Adrenal gland (tissue), 12 donors: ENCODE data around the gene ALG12. TPM values are rescaled to one million over a fixed set of nuclear protein-coding genes. Genes with fewer than 3 reads are reported as not detected.

Source experiments
- DNase-seq, 7 donors: peaks; one replicate each; pipeline ENCODE4 v3.0.0-alpha.2; 2019 to 2020
- H3K27ac ChIP-seq, 5 donors: fragments of 200-600 bp; sonication (generic) in 4 of 5; 1 replicate in 3 of 5; 2 replicates in 2 of 5; pipeline versions ENCODE4 v1.5.1 to v1.8.0; 2016 to 2020; ENCODE audit warnings: mild to moderate bottlenecking in 1 of 5
- H3K27me3 ChIP-seq: fragments of 200-600 bp; 2 replicates; pipeline ENCODE4 v1.8.0; 2021
- H3K36me3 ChIP-seq, 2 donors: fragments of 200-600 bp; replicated peaks in 1 of 2; 1 replicate in 1 of 2; 2 replicates in 1 of 2; pipeline versions ENCODE4 v1.5.1 to v1.8.0; 2018 to 2022
- H3K4me1 ChIP-seq, 2 donors: fragments of 200-600 bp; replicated peaks in 1 of 2; 1 replicate in 1 of 2; 2 replicates in 1 of 2; pipeline versions ENCODE4 v1.5.1 to v1.8.0; 2018 to 2021
- H3K4me3 ChIP-seq, 4 donors: fragments of 200-600 bp; sonication (generic) in 3 of 4; one replicate each; pipeline ENCODE4 v1.5.1; 2016 to 2018
- H3K9me3 ChIP-seq, 3 donors: fragments of 200-600 bp; sonication (generic) in 1 of 3; replicated peaks in 1 of 3; 1 replicate in 2 of 3; 2 replicates in 1 of 3; pipeline versions ENCODE4 v1.5.1 to v1.8.0; 2016 to 2021
- POLR2A ChIP-seq, 2 donors: fragments of 450-650 bp; IDR thresholded peaks; one replicate each; pipeline ENCODE4 v1.6.1; 2017; ENCODE audit warnings: antibody characterized with exemption in 2 of 2, mild to moderate bottlenecking in 2 of 2, moderate library complexity in 1 of 2
- WGBS, 4 donors: extraction: QIAGEN DNeasy Blood & Tissue Kit in 2 of 4; methylation state at CpG; one replicate each; pipeline versions ENCODE4 v1.1.5 to v1.1.7; 2013 to 2017; 5-methylcytosine and 5-hydroxymethylcytosine counted together
- intact Hi-C, 2 donors: fragments of 100-400 bp; cut with DNase I; formaldehyde crosslinking; loops; one replicate each; pipeline versions ENCODE4 v1.14.1 to v1.15.0; 2022 to 2023
- polyA plus RNA-seq, 3 donors: library from polyadenylated mRNA; stranded (reverse); fragments of 200-250 nt in 2 of 3; fragments of 350-450 nt in 1 of 3; fragmentation: Illumina TruSeq in 1 of 3; extraction: RNeasy Lipid Tissue Mini Kit (QIAGEN cat#74804) in 1 of 3; gene quantifications; one replicate each; pipeline ENCODE4 v1.2.3, GENCODE V29; 2013 to 2014
- total RNA-seq, 9 donors: library from RNA; depleted of rRNA in 4 of 9; stranded (reverse); fragments of >200 nt in 4 of 9; fragments of 120-200 nt in 1 of 9; fragmentation: NEBNext Ultra II Directional in 1 of 9; extraction: Animal tissue kit (Norgen Biotek cat#: 25700) in 1 of 9; gene quantifications; one replicate each; pipeline versions ENCODE4 v1.1.0 to v1.2.4, GENCODE V29; 2013 to 2023
- TF ChIP-seq, protein P1 (sequence below), 6 experiments: fragments of 450-650 bp in 4 of 6; fragments of 200-600 bp in 2 of 6; sonication (generic) in 1 of 6; IDR thresholded peaks; 1 replicate in 5 of 6; 2 replicates in 1 of 6; pipeline versions ENCODE4 v1.5.1 to v1.8.0; 2016 to 2021; ENCODE audit warnings: antibody characterized with exemption in 6 of 6, mild to moderate bottlenecking in 2 of 6, moderate library complexity in 1 of 6
- donor health status: healthy with polysubstance abuse.
- donor health status: Bipolar disorder and iron deficiency.
- donor health status: DM: yes; HTN: yes; CAD: no.
- donor health status: DM: no; HTN: no; CAD: no.
- donor health status: DM: no; HTN: no; CAD: no.
- donor health status: DM: yes; HTN: yes; CAD: no.

ALG12 gene
- total and polyA plus RNA-seq, 12 donors, result 6.4 to 33.6 (median 18.9) TPM

DNA sequence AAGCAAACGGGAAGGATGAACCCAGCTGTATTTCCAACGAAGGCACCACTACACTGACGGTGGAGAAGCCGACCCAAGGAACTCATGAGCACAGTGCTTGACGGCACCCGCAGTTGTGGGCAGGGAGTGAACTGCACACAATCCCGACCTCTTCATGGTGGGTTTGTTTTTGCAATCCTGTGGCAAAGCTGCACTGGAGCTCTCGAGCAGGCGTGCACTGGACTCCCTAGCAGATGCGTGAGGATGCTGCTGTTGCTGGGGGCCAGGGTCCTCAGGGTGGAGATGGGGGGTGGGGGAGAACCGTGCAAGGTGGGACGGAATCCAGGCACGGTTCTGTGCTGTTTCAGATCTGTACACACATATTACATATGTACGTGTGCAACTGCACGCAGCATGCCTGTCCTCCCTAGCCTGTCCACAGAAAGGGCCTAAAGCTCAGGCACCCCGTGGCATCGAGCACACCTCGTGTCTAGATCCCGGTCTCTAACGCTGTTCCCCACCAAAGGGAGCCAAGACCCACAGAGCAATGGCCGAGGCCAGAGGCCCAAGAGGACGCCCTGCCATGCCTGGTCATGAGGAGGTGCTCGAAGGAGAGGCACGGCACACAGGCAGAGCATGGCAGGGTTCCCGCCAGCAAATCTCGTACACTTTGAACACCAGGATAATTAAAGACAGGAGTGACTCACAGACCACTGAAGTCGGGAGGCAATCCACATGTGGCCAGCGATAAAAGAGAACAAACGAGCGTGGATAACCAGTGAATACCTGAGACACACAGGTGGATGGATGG lies 17.6 kb downstream of the ALG12 start:
- WGBS, 4 donors, result 89 to 93% (median 91%) methylated on average over 26 to 30 of the region's 30 CpGs
- H3K36me3 ChIP-seq, result peaks cover 0 to 21% of the 10 kb centered on the region in 2 donors
- H3K4me3 ChIP-seq, result no peak overlapping the region
- no peaks in the 10 kb centered on the region for H3K4me1 ChIP-seq
- no peak for DNase-seq
- intact Hi-C loops, result no loop called here
- TF ChIP-seq POLR2A (IDR thresholded peaks at IDR 0.05), result no peak
- TF ChIP-seq, protein P1, sequence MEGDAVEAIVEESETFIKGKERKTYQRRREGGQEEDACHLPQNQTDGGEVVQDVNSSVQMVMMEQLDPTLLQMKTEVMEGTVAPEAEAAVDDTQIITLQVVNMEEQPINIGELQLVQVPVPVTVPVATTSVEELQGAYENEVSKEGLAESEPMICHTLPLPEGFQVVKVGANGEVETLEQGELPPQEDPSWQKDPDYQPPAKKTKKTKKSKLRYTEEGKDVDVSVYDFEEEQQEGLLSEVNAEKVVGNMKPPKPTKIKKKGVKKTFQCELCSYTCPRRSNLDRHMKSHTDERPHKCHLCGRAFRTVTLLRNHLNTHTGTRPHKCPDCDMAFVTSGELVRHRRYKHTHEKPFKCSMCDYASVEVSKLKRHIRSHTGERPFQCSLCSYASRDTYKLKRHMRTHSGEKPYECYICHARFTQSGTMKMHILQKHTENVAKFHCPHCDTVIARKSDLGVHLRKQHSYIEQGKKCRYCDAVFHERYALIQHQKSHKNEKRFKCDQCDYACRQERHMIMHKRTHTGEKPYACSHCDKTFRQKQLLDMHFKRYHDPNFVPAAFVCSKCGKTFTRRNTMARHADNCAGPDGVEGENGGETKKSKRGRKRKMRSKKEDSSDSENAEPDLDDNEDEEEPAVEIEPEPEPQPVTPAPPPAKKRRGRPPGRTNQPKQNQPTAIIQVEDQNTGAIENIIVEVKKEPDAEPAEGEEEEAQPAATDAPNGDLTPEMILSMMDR (IDR thresholded peaks at IDR 0.05), result no peak
- no peaks in the 10 kb centered on the region for H3K9me3 ChIP-seq
- H3K27me3 ChIP-seq, result no peaks in the 10 kb centered on the region
- H3K27ac ChIP-seq, result no peak overlapping the region

GRCh38 chr22:49899530-49899929 lies 18.7 kb downstream of the ALG12 start:
- H3K36me3 ChIP-seq, result peaks cover 0 to 21% of the 10 kb centered on the region in 2 donors
- 85 to 94% (median 92%) methylated on average over 6 of the region's 6 CpGs for WGBS, 4 donors
- no peak for TF ChIP-seq POLR2A (IDR thresholded peaks at IDR 0.05)
- TF ChIP-seq, protein P1 (IDR thresholded peaks at IDR 0.05), result no peak
- H3K27ac ChIP-seq, result no peak overlapping the region
- no peaks in the 10 kb centered on the region for H3K9me3 ChIP-seq
- no peak overlapping the region for H3K4me3 ChIP-seq
- intact Hi-C loops, result no loop called here
- DNase-seq, result no peak
- no peaks in the 10 kb centered on the region for H3K27me3 ChIP-seq
- no peaks in the 10 kb centered on the region for H3K4me1 ChIP-seq

DNA sequence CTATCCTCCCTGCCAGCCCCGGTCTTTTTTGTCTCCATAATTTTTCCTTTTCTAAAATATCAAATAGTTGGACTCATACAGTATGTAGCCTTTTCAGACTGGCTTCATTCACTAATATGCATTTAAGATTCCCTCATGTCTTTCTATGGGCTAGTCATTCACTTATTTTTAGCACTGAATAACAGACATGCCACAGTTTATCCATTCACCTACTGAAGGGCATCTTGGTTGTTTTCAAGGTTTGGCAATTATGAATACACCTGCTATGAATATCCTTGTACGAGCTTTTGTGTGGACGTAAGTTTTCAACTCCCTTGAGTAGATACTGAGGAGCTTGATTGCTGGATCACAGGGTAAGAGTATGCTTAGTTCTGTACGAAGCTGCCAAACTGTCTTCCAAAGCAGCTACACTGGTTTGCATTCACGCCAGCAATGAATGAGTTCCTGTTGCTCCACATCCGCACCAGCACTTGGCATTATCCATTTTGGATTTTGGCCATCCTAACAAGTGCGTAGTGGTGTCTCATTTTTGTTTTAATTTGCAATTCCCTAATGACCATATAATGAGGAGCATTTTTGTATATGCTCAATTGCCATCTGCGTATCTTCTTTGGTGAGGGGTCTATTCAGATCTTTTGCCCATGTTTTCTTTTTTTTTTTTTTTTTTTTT lies 21.1 kb downstream of the ALG12 start:
- no peak for DNase-seq
- Histone ChIP-seq H3K27me3 (no peaks in the 10 kb centered on the region), H3K4me1 (no peaks in the 10 kb centered on the region), H3K36me3 (peaks cover 0 to 5% of the 10 kb centered on the region in 2 donors), H3K9me3 (no peaks in the 10 kb centered on the region), H3K27ac (no peak overlapping the region), H3K4me3 (no peak overlapping the region)
- intact Hi-C loops, result no loop called here
- 96 to 97% (median 97%) methylated on average over 8 of the region's 8 CpGs for WGBS, 4 donors
- TF ChIP-seq POLR2A (IDR thresholded peaks at IDR 0.05), result no peak
- TF ChIP-seq, protein P1 (IDR thresholded peaks at IDR 0.05), result no peak

DNA sequence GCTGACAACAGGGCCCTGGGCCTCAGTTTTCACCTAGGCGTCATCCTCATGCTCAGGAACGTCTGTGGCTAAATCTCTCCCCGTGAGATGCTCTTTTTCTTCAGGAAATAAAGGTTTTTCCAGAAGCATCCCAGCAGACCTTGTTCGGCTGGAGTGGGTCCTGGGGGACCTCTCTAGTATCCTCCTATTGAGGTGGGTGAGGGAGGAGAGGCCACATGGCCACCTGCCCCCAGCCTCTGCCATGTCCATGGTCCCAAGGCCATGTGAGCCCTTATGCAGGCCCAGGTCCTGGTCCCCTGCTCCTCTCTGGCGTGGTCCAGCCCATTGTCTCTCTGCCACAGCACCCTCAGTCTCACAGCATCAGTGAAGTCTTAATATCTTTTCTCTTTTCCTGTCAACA lies 22.0 kb downstream of the ALG12 start:
- H3K4me3 ChIP-seq, result no peak overlapping the region
- intact Hi-C loops, result no loop called here
- H3K27me3 ChIP-seq, result no peaks in the 10 kb centered on the region
- TF ChIP-seq, protein P1 (IDR thresholded peaks at IDR 0.05), result no peak
- WGBS, 4 donors, result 91 to 98% (median 95%) methylated on average over 5 of the region's 5 CpGs
- no peak overlapping the region for H3K27ac ChIP-seq
- DNase-seq, result no peak
- H3K36me3 ChIP-seq, result peaks cover 0 to 4% of the 10 kb centered on the region in 2 donors
- H3K9me3 ChIP-seq, result no peaks in the 10 kb centered on the region
- H3K4me1 ChIP-seq, result no peaks in the 10 kb centered on the region
